Karpas-422 (cell line): ENCODE data around the gene TREML4. TPM values are rescaled to one million over a fixed set of nuclear protein-coding genes. Genes with fewer than 3 reads are reported as not detected.

Source experiments
- DNase-seq: peaks from one replicate; pipeline ENCODE4 v3.0.0-alpha.2; 2015
- H2AFZ ChIP-seq: fragments of 200-600 bp; sonication (generic); 2 replicates; pipeline ENCODE4 v1.6.1; 2014; ENCODE audit warnings: antibody characterized with exemption, low read length, mixed read lengths
- H3K27ac ChIP-seq: fragments of 200-600 bp; sonication (generic); 2 replicates; pipeline ENCODE4 v1.5.1; 2014; ENCODE audit warnings: mild to moderate bottlenecking, low read length, moderate library complexity
- H3K27me3 ChIP-seq: fragments of 200-600 bp; sonication (generic); 2 replicates; pipeline ENCODE4 v1.6.1; 2014; ENCODE audit warnings: low read length, mixed read lengths
- H3K36me3 ChIP-seq: fragments of 200-600 bp; sonication (generic); 2 replicates; pipeline ENCODE4 v1.6.1; 2014; ENCODE audit warnings: low read length, mixed read lengths; ENCODE audit not compliant: insufficient read depth
- H3K4me1 ChIP-seq: fragments of 200-600 bp; sonication (generic); 2 replicates; pipeline ENCODE4 v1.6.1; 2014; ENCODE audit warnings: mild to moderate bottlenecking, low read length, mixed read lengths
- H3K4me2 ChIP-seq: fragments of 200-600 bp; sonication (generic); 2 replicates; pipeline ENCODE4 v1.6.1; 2014; ENCODE audit warnings: low read length, low read depth, mild to moderate bottlenecking; ENCODE audit not compliant: poor library complexity, severe bottlenecking
- H3K4me3 ChIP-seq: fragments of 200-600 bp; sonication (generic); 2 replicates; pipeline ENCODE4 v1.5.1; 2014; ENCODE audit warnings: mild to moderate bottlenecking, antibody characterized with exemption, low read length, mixed read lengths
- H3K79me2 ChIP-seq: fragments of 200-600 bp; sonication (generic); 2 replicates; pipeline ENCODE4 v1.6.1; 2014; ENCODE audit warnings: mild to moderate bottlenecking, low read length, mixed read lengths
- H3K9ac ChIP-seq: fragments of 200-600 bp; sonication (generic); 2 replicates; pipeline ENCODE4 v1.6.0; 2014; ENCODE audit warnings: low read length
- H3K9me2 ChIP-seq: fragments of 200-600 bp; sonication (generic), shearing (Covaris generic); replicated peaks from 2 replicates; pipeline ENCODE4 v1.6.0; 2014; ENCODE audit warnings: mild to moderate bottlenecking, low read length, moderate library complexity; ENCODE audit not compliant: insufficient read depth
- H3K9me3 ChIP-seq: fragments of 300-700, 200-600 bp; sonication (generic); 2 replicates; pipeline ENCODE4 v1.6.1; 2014; ENCODE audit warnings: low read length, mixed read lengths
- H4K20me1 ChIP-seq: fragments of 200-600 bp; sonication (generic); 2 replicates; pipeline ENCODE4 v1.6.1; 2014; ENCODE audit warnings: mild to moderate bottlenecking, antibody characterized with exemption, low read length, low read depth; ENCODE audit not compliant: insufficient read depth
- small RNA-seq: library from RNA; depleted of rRNA; stranded (forward); fragments of <200 nt; gene quantifications from one replicate; pipeline ENCODE3, GENCODE V24; 2014
- total RNA-seq: library from RNA; depleted of rRNA; stranded (reverse); fragments of >200 nt; shearing (Covaris generic); gene quantifications from 2 replicates; pipeline ENCODE4 v1.2.3, GENCODE V29; 2014; ENCODE audit warnings: low replicate concordance; rRNA removed

TREML4 gene
- total RNA-seq, 1 experiment from 2014 or later, result not detected

DNA sequence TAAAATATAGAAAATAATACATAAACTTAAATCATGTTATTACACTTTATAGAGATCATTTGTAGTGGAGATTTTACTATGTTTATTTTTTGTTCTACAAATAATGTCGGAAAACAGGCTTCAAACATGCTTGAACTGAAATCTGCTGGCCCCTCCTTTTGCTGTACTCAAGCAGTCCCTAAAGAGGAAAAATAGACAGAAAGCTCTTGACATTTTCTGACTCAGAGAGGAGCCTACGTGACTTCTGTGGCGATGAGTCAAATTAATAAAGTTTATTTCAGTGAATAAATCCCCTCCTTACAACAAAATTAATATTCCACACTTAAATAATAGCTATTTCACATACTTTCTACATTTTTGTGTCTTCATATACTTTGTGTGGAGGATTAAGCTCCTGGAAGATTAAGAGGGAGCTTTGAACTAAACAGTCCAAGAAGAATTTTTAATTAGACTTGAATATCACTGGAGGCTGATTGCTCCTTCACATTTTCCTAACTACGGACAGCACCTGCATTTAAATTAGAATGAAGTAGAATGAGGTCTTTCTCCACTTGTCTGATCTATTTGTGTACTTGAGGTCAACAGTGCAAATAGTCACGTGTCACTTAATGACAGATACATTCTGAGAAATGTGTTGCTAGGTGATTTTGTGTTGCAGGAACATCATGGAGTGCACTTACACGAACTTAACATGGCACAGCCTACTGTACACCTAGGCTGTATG lies 60.0 kb downstream of the TREML4 start:
- Histone ChIP-seq H2AFZ (no peak overlapping the region), H3K4me3 (no peak overlapping the region), H3K9ac (no peak overlapping the region), H3K36me3 (no peaks in the 10 kb centered on the region), H3K4me1 (no peaks in the 10 kb centered on the region), H3K4me2 (no peak overlapping the region), H3K27ac (no peak overlapping the region), H3K79me2 (no peaks in the 10 kb centered on the region), H3K27me3 (no peaks in the 10 kb centered on the region), H3K9me3 (no peaks in the 10 kb centered on the region), H4K20me1 (no peaks in the 10 kb centered on the region), H3K9me2 (no peaks in the 10 kb centered on the region)
- DNase-seq, result no peak

Small RNA genes within 50 kb of the gene (small RNA-seq; reads per million reads assigned to genes)
- gene AL391903.2 (not detected), gene AL391903.3 (not detected), gene RNA5SP207 (0.99 reads per million, percentile 29 among the genes with 10 or more reads in this experiment)

Other genes starting within 250 kb of the TREML4 start
- 1.1 and 3.3 TPM in 2 replicates for gene UNC5CL, start 189.1 kb upstream of the TREML4 start, total RNA-seq
- gene TSPO2, start 185.9 kb upstream of the TREML4 start, total RNA-seq, result not detected in 2 replicates
- not detected in 2 replicates for gene APOBEC2, start 175.1 kb upstream of the TREML4 start, total RNA-seq
- 37.5 and 41.6 TPM in 2 replicates for gene OARD1, start 156.0 kb upstream of the TREML4 start, total RNA-seq
- gene NFYA, start 155.4 kb upstream of the TREML4 start, total RNA-seq, result 15.7 and 23.7 TPM in 2 replicates
- gene TREML1, start 74.0 kb upstream of the TREML4 start, total RNA-seq, result not detected in 2 replicates
- gene TREM2, start 65.2 kb upstream of the TREML4 start, total RNA-seq, result not detected in 2 replicates
- gene TREML2, start 27.2 kb upstream of the TREML4 start, total RNA-seq, result 0.07 TPM in 1 of 2 replicates, not detected in the other
- not detected in 2 replicates for gene TREM1, start 58.3 kb downstream of the TREML4 start, total RNA-seq
- gene NCR2, start 107.3 kb downstream of the TREML4 start, total RNA-seq, result not detected in 2 replicates